ENCODE data around the gene TNFSF11. TPM values are rescaled to one million over a fixed set of nuclear protein-coding genes. Genes with fewer than 3 reads are reported as not detected.

TNFSF11 gene, protein sequence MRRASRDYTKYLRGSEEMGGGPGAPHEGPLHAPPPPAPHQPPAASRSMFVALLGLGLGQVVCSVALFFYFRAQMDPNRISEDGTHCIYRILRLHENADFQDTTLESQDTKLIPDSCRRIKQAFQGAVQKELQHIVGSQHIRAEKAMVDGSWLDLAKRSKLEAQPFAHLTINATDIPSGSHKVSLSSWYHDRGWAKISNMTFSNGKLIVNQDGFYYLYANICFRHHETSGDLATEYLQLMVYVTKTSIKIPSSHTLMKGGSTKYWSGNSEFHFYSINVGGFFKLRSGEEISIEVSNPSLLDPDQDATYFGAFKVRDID
- not detected in 2 replicates for total RNA-seq (2014; rRNA removed; shearing (Covaris generic); ENCODE audit: low replicate concordance)

DNA sequence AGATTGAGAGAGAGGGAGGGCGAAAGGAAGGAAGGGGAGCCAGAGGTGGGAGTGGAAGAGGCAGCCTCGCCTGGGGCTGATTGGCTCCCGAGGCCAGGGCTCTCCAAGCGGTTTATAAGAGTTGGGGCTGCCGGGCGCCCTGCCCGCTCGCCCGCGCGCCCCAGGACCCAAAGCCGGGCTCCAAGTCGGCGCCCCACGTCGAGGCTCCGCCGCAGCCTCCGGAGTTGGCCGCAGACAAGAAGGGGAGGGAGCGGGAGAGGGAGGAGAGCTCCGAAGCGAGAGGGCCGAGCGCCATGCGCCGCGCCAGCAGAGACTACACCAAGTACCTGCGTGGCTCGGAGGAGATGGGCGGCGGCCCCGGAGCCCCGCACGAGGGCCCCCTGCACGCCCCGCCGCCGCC, at the start of gene TNFSF11:
TNFSF11 (plus strand) TSS at position 142 of the 400 bp plus-strand sequence; CDS start at position 294, 152 bp downstream.
- Histone ChIP-seq H3K27me3 (peaks cover 13% of the 10 kb centered on the region), H3K36me3 (no peaks in the 10 kb centered on the region), H3K9me3 (peaks cover 2% of the 10 kb centered on the region), H3K4me3 (peak within 1 kb of the TSS; percentile 32)
- peak; percentile 28 for DNase-seq

DNA sequence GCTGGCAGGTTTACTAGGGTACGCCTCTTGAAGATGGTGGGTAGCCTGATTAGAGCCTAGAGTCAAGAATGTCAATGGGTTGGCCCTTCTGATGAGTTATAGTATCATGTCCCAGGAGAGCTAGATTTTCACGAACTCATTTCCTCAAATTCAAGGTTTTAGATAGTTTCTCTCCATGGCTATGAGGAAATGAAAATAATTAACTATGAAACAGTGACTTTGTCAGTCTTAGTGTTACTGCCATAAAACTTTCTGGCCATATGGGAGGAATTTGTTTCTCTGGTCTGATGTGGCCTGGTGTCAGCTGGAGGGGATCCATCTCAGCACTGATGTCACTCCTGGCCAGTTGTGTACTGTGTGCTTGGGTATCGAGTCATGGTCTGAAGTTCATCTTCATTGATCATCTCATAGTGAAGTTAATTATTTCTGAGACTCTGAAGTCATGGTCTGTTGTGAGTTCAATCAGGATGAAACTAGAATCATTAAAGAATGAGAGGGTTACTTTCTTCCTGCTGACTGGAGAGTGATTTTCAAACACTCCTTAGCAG, 49.4 kb upstream of the TNFSF11 start:
- peak; percentile 57 for DNase-seq
- Histone ChIP-seq H3K36me3 (no peaks in the 10 kb centered on the region), H3K4me3 (no peak overlapping the region), H3K27me3 (no peaks in the 10 kb centered on the region), H3K9me3 (no peaks in the 10 kb centered on the region)

DNA sequence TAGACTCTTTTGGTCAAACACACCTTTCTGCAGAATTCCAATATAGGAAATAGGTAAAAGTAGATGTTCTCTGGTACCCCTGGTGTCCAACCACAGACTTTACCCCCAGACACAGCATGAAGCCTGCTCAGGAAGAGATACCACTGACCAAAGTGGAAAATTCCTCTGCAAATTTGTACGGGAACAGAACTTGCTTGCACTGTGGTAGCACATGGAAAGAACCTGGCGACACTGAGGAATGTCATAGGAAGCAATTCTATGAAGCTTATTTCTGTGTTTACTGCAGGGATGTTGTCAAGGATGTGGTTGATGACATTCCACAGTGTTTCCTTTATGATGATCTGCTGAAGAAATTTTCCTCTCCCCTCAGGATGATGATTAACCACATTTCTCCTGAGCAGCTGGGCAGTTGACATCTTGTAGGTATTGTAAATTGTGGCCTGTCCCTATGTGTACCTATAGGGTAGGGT, 48.9 kb upstream of the TNFSF11 start:
- Histone ChIP-seq H3K36me3 (no peaks in the 10 kb centered on the region), H3K9me3 (no peaks in the 10 kb centered on the region), H3K4me3 (no peak overlapping the region), H3K27me3 (no peaks in the 10 kb centered on the region)
- DNase-seq, result peak; percentile 11

DNA sequence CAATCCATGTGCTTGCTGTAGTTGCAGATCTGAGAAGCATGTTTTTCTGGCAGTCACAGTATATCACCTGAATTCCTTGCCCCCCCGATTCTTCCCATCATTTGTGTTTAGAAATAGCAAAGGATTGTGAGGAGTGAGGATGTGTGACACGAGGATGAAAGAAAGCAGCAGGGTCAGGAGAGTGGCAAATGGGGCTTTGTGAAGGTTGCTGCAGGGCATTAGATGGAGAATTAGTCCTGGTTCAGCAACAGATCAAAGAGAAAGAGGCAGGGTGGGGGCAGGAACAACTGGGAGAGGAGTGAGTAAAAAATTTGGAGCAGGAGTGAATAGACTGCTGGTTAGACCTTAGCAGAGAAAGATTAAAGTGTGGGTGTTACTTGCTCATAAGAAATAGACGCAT, 47.7 kb upstream of the TNFSF11 start:
- Histone ChIP-seq H3K4me3 (no peak overlapping the region), H3K27me3 (no peaks in the 10 kb centered on the region), H3K36me3 (no peaks in the 10 kb centered on the region), H3K9me3 (no peaks in the 10 kb centered on the region)
- DNase-seq, result no peak

DNA sequence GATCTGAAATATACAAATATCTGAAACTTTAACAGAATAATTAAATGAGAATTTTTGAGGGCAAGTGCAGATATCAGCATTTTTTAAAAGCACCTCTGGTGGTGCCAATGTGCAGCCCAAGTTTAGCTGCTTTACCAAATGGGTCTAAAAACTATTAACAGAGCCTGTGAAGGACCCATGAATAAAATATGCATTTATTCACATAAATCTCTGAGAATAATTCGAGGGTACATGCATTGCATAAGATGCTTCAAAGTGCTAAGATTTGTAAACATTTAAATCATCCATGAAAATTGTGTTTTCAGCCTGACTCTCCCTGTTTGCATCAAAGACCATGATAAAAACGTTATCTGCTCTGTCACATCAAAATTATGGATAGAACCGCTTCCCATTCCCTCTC, 47.1 kb upstream of the TNFSF11 start:
- no peaks in the 10 kb centered on the region for H3K36me3 ChIP-seq
- no peaks in the 10 kb centered on the region for H3K9me3 ChIP-seq
- H3K4me3 ChIP-seq, result no peak overlapping the region
- no peak for DNase-seq
- no peaks in the 10 kb centered on the region for H3K27me3 ChIP-seq

DNA sequence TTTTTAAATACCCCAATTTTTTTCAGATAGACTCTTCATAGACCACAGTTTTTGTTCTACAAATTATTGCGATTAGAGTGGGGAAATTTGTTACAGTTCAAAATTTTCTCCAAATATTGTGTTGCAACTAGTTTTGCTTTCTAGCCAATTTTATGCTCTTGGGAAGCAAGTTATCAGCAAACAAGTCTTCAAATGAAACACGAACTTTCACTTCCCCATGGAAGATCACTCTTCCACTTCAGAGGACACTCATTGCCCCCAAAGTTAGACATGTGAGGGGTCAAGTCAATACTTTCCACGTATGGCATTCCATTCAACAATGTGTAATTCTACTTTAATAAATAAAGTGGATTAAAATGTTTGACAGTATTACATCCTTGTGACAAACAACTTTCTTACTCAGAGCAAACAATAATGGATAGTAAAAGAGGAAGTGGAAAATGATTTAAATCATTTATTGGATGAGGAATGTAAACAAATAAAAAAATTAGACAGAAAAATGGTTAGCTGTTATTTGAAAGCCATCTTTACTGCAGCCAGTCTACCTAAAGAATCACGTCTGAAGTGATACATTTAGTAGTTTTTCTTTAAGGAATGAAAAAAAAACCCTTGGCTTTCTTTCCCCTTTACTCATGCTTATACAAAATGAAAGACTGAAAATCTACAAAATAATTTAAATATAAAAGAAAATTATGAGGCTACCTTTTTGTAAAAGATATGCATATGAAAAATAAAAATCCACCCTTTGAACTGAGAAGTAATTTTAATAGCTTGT, 41.2 kb upstream of the TNFSF11 start:
- Histone ChIP-seq H3K36me3 (no peaks in the 10 kb centered on the region), H3K27me3 (no peaks in the 10 kb centered on the region), H3K9me3 (no peaks in the 10 kb centered on the region), H3K4me3 (no peak overlapping the region)
- DNase-seq, result no peak

DNA sequence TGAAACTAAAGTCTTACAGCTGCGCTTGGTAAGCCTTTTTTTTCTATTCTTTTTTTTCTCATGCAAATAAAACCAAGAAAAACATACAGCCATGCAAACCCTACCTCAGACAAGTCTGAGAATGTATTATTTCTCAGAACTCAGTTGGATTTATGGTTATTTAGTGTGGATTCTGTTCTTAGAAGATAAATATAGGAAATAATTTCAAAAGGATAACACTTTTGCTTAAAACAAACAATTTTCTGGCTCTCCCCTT, 40.7 kb upstream of the TNFSF11 start:
- no peak overlapping the region for H3K4me3 ChIP-seq

DNA sequence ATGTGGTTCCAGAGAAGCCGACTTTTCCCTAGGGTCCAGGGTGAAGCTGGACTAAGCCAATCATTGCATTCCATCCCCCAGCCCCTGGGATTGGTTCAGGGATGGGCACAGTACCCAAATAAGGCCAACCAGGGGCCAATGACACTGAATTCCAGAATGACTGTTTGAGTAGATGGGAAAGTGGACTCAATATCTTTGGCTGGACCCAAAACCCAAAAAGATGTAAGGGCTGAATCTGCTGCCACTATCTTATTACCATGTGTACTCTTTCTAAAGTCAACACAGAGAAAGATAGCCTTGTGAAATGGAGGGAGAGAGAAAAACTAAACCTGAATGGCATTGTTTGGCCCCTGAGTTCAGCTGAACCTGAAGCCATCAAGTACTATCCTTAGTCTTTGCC, 39.2 kb upstream of the TNFSF11 start:
- Histone ChIP-seq H3K27me3 (no peaks in the 10 kb centered on the region), H3K36me3 (no peaks in the 10 kb centered on the region), H3K4me3 (no peak overlapping the region), H3K9me3 (no peaks in the 10 kb centered on the region)
- no peak for DNase-seq

More for the DNA sequence above, 40.7 kb upstream of the TNFSF11 start:
- Histone ChIP-seq H3K9me3 (no peaks in the 10 kb centered on the region), H3K36me3 (no peaks in the 10 kb centered on the region), H3K27me3 (no peaks in the 10 kb centered on the region)
- DNase-seq, result no peak

DNA sequence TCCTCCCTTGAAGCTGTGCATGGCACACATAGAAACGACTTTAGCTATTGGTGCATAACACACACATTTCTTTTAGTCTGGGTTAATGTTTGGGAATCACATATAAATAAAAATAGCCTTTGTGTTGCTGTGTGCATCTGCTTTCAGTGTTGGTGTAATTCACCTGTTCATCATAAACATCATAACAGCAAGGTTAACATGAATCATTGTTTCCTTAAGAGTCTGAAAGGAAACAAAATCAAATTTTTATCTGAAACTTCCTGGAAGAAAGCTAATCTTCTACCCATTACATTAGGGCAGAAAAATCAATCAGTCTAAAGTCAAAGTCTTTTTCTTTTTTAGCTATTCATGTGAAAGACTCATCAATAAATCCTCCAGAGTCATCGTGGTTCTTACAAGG, 35.0 kb upstream of the TNFSF11 start:
- no peaks in the 10 kb centered on the region for H3K36me3 ChIP-seq
- H3K4me3 ChIP-seq, result no peak overlapping the region
- no peak for DNase-seq
- no peaks in the 10 kb centered on the region for H3K27me3 ChIP-seq
- H3K9me3 ChIP-seq, result no peaks in the 10 kb centered on the region

DNA sequence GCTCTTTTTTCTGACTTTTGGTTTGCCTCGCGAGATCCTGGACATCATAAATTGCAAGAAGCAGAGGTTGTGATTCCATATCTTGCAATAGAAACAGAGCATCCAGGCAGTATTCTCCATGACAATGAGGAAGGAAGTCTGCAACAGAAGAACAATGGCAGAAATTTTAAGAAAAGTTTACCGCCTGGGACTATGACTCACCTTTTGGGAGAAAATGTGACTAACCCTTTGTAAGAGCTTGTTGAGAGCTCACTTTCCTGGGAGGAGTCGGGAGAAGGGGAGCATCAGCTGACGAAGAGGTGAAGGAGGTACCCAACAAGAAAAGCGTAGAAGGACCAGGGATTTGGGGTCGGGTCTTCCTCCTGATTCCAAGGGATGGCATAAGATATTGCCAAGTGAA, 34.3 kb upstream of the TNFSF11 start:
- Histone ChIP-seq H3K4me3 (no peak overlapping the region), H3K27me3 (no peaks in the 10 kb centered on the region), H3K9me3 (no peaks in the 10 kb centered on the region), H3K36me3 (no peaks in the 10 kb centered on the region)
- no peak for DNase-seq

DNA sequence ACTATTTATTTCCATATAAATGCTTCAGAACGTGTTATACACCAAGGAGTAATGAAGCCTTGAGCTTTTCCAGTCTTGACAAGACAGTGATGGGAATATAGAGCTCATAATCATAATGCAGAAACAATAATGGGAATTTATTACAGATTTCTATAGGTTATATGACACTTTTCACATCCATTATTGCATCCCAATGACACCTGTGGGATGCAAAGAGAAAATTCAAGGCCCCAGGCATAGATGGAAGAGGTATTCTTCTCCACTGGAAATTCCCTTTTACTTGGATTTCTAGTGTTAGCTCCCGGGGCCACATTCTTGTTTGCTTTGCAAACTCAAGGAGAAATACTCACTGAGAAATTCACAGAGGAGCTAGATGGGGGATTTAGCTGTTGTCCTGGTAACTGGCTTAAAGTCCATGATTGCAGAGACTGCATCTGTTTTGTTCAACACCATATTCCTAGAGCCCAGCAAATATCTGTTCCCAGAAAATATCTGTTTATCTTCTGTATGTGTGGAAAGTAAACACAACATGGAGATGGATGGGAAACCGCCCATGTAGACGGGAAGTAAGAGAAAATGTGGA, 30.6 kb upstream of the TNFSF11 start:
- Histone ChIP-seq H3K4me3 (no peak overlapping the region), H3K36me3 (no peaks in the 10 kb centered on the region), H3K27me3 (no peaks in the 10 kb centered on the region), H3K9me3 (no peaks in the 10 kb centered on the region)
- DNase-seq, result no peak

DNA sequence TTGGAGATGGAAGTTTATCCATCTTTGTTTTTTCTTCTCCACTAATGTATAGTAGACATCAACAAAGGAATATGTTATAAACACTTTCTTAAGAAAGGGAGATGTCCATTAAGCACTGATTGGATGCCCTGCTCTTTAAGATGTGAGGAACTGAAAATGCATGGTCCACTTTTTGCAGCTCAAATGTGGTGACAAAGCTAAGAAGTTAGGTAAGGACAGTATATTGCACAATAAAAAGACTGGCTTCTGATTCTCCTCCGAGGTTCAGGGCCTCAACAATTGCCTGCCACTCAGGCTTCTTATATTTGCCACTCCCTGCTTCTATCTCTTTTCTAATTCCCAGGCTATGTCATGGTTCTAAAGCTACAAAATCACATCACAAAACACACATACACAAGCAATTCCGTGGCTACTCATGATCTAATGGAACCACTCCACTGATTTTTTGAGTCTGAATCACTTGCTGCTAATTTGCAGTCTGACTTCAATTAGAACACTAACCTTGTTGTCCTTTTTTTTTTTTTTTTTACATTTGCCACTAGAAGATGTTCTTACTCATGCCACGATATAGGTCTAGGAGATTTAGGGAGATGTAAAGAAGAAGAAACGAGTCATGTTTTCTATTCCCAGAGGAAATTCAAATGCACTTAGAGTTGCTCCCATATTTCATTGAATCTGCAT, 29.6 kb upstream of the TNFSF11 start:
- no peaks in the 10 kb centered on the region for H3K9me3 ChIP-seq
- H3K27me3 ChIP-seq, result no peaks in the 10 kb centered on the region
- H3K4me3 ChIP-seq, result no peak overlapping the region
- no peak for DNase-seq
- no peaks in the 10 kb centered on the region for H3K36me3 ChIP-seq

DNA sequence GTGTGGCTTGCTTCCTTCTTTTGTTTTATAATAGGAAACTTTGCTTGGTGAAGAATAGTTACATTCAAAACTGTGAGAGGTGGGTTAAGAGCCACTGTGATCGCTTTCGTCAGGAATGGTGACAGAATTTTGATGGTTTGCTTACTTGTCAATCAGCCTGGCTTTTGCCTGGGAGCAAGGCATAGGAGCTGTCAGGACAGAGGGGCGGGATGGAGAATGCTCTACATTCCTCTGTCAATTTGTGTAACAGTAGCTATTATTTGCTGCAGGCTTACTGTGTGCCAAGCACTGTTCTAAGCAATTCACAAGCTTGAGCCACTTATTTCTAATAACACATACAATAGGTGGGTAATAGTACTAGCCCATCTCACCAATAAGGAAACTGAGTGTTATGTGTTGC, 28.1 kb upstream of the TNFSF11 start:
- no peak for DNase-seq
- H3K27me3 ChIP-seq, result no peaks in the 10 kb centered on the region
- H3K9me3 ChIP-seq, result no peaks in the 10 kb centered on the region
- no peak overlapping the region for H3K4me3 ChIP-seq
- H3K36me3 ChIP-seq, result no peaks in the 10 kb centered on the region

DNA sequence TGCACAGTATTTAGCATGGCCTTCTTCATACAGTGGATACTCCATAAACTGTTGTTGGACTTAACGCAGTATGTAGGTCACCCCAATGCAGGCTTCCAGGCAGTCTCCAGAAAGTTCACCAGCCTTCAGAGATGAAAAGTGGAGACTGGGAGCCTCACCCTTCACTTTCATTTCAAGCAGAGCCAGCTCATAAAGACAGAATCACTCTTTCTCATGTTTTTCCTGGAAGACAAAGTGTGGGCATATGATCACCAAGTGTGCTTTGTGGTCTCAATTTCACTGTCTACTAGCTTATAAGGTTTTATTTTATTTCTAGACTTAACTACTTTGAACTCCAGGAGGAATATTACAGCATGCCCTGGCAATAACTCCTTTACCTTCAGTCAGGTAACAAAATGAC, 26.3 kb upstream of the TNFSF11 start:
- Histone ChIP-seq H3K36me3 (no peaks in the 10 kb centered on the region), H3K9me3 (no peaks in the 10 kb centered on the region)
- no peak for DNase-seq

DNA sequence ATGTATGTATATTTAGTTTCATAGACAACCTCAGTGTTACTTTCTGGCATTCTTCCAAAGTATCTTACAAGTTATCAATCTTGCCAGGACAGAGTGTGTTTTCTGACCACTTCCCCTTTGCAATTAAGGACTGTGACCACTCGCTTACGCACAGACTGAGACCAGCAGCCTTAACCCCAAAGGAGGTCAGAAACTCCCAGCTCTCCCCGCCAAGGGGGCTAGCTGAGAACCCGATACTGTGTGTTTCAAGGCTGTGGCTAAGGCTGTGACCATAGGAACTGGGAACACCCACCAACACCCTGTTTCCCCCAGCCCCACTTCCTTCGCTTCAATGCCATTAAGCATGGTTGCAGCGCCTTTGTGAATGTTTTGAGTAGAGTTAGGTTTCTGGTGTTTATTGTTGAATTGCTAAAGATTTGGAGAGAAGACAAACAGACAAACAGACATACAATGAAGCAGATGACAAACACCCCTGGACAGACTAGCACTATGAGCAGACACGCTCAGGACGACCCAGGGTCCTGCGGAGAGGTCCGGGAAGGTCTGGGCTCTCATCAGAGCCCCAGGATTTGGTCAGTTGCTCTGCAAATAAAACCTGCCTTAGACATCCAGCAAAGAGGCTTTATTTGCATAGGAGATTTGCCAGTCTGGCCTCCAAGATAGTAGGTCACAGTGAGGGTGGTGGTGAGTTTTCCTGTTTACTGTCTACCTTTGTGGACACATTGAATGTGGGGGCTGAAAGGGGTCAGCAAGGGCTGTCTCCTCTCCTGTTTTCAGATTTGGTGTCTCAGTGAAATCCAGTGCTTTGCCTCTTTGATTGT, 25.0 kb upstream of the TNFSF11 start:
- no peaks in the 10 kb centered on the region for H3K9me3 ChIP-seq
- H3K36me3 ChIP-seq, result no peaks in the 10 kb centered on the region
- H3K27me3 ChIP-seq, result no peaks in the 10 kb centered on the region
- DNase-seq, result no peak
- H3K4me3 ChIP-seq, result no peak overlapping the region

More for the DNA sequence above, 26.3 kb upstream of the TNFSF11 start:
- Histone ChIP-seq H3K4me3 (no peak overlapping the region), H3K27me3 (no peaks in the 10 kb centered on the region)

DNA sequence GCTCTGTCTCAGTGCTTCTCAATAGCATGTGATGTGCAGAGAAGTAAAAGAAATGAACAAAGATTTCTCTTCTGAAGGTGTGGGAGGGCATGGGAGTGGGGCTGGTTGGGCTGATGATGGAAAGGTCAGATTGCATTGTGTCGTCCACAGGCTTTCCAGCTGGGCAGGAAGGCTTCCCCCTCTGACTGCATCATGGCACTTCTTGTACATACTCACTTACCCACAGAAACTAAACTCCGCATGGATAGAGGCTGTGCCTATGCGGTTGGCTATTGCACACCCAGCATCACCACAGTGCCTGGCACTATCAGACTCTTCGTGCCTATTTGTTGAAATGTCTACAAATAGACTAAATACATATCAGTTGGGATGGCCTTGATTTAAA, 24.4 kb upstream of the TNFSF11 start:
- no peak for DNase-seq
- H3K27me3 ChIP-seq, result no peaks in the 10 kb centered on the region
- H3K9me3 ChIP-seq, result no peaks in the 10 kb centered on the region
- no peaks in the 10 kb centered on the region for H3K36me3 ChIP-seq
- H3K4me3 ChIP-seq, result no peak overlapping the region

Data from MG63 (cell line).